Measurements from ENCODE around the gene OR4C13.
"Not testable (repeated sequence)": the region's sequence is repeated elsewhere in the genome, so short reads cannot be mapped to it uniquely, and the experiment has no call there.

OR4C13 gene

GRCh38 chr11:49952091-49952490 is at the start of gene OR4C13:
Gene OR4C13 (plus strand): TSS chr11:49952391. CDS start chr11:49952423, 32 bp downstream.
- no peak for DNase-seq

- not testable (repeated sequence) for DNase-seq
Measured at GRCh38 chr11:49911516-49911915, 40.7 kb upstream of the OR4C13 start.

GRCh38 chr11:49948701-49949100 is 3.5 kb upstream of the OR4C13 start:
- not testable (repeated sequence) for DNase-seq

GRCh38 chr11:49973439-49973838 is 21.2 kb downstream of the OR4C13 start:
- DNase-seq, result not testable (repeated sequence)

GRCh38 chr11:49982435-49982834 is 30.2 kb downstream of the OR4C13 start, which contains the start of gene OR4C12:
Gene OR4C12 (minus strand): TSS chr11:49982535. CDS start chr11:49982501, 34 bp downstream.
- DNase-seq, result not testable (repeated sequence)

GRCh38 chr11:49995565-49995964 is 43.4 kb downstream of the OR4C13 start:
- DNase-seq, result peak; percentile 32

Measured in inflammatory macrophage treated with lipopolysaccharide for 4 hours (primary cell).